Kidney (tissue), 14 donors: Measurements from ENCODE around the gene LSM7. TPM values are rescaled to one million over a fixed set of nuclear protein-coding genes. Genes with fewer than 3 reads are reported as not detected.

Experiments
- DNase-seq, 5 donors: peaks; one replicate each; pipeline ENCODE4 v3.0.0-alpha.2; 2013 to 2020
- FAIRE-seq: peaks from 2 replicates; lab custom pipeline; 2012; peaks lifted over from hg19 to GRCh38; lab: Jason Lieb, UNC
- H3K27ac ChIP-seq, 2 donors: one replicate each; pipeline ENCODE4 v1.7.0; 2013; ENCODE audit warnings: low read depth in 2 of 2, low read length in 2 of 2, inconsistent platforms in 1 of 2
- H3K27me3 ChIP-seq: one replicate; pipeline ENCODE4 v1.7.1; 2013; ENCODE audit warnings: low read length, inconsistent platforms; ENCODE audit not compliant: control insufficient read depth, insufficient read depth
- H3K36me3 ChIP-seq, 3 donors: one replicate each; pipeline versions ENCODE4 v1.7.0 to v1.7.1; 2013; ENCODE audit warnings: low read length in 3 of 3, control low read depth in 1 of 3, inconsistent platforms in 1 of 3; ENCODE audit not compliant: insufficient read depth in 3 of 3, control insufficient read depth in 2 of 3
- H3K4me1 ChIP-seq, 3 donors: one replicate each; pipeline versions ENCODE4 v1.7.0 to v1.7.1; 2013; ENCODE audit warnings: low read length in 3 of 3, inconsistent platforms in 1 of 3, low read depth in 1 of 3; ENCODE audit not compliant: control insufficient read depth in 2 of 3, insufficient read depth in 2 of 3
- H3K4me3 ChIP-seq, 3 donors: one replicate each; pipeline versions ENCODE4 v1.7.0 to v1.8.1; 2013; ENCODE audit warnings: low read length in 3 of 3, control low read depth in 1 of 3, inconsistent platforms in 1 of 3
- H3K9ac ChIP-seq, 3 donors: one replicate each; pipeline versions ENCODE4 v1.7.0 to v1.7.1; 2013; ENCODE audit warnings: low read length in 3 of 3, control low read depth in 1 of 3, inconsistent platforms in 1 of 3
- H3K9me3 ChIP-seq, 3 donors: one replicate each; pipeline versions ENCODE4 v1.7.0 to v1.7.1; 2013; ENCODE audit warnings: low read length in 3 of 3, control low read depth in 1 of 3, inconsistent platforms in 1 of 3; ENCODE audit not compliant: control insufficient read depth in 2 of 3, insufficient read depth in 1 of 3
- CTCF ChIP-seq: IDR thresholded peaks from 3 replicates; pipeline ENCODE4 v1.5.1; 2012; ENCODE audit warnings: mild to moderate bottlenecking, moderate library complexity, borderline replicate concordance; ENCODE audit not compliant: insufficient read depth; ENCODE audit errors: extremely low read depth
- intact Hi-C: fragments of 100-400 bp; cut with DNase I; formaldehyde crosslinking; loops from one replicate; pipeline ENCODE4 v1.11.1; 2022
- polyA plus RNA-seq: library from polyadenylated mRNA; stranded (reverse); fragments of 350-450 nt; fragmentation: Illumina TruSeq; extraction: RNeasy Lipid Tissue Mini Kit (QIAGEN cat#74804); gene quantifications from one replicate; pipeline ENCODE4 v1.2.3, GENCODE V29; 2014; ENCODE audit warnings: low read depth, low replicate concordance; ENCODE audit not compliant: insufficient read depth
- total RNA-seq: library from RNA; stranded (reverse); fragmentation: NEBNext Ultra II Directional; extraction: Animal tissue kit (Norgen Biotek cat#: 25700); gene quantifications from one replicate; pipeline ENCODE4 v1.2.1, GENCODE V29; 2021
- donor health status: control.
- donor health status: control.
- donor health status: control.
- donor health status: control.
- donor health status: control.
- donor health status: DM: yes; HTN: yes; CAD: no.
- donor health status: Normal renal cell carcinoma (clear cell type).

Gene LSM7
- total and polyA plus RNA-seq, 2 donors from 2014 or later = 54.0 to 160 TPM

DNA sequence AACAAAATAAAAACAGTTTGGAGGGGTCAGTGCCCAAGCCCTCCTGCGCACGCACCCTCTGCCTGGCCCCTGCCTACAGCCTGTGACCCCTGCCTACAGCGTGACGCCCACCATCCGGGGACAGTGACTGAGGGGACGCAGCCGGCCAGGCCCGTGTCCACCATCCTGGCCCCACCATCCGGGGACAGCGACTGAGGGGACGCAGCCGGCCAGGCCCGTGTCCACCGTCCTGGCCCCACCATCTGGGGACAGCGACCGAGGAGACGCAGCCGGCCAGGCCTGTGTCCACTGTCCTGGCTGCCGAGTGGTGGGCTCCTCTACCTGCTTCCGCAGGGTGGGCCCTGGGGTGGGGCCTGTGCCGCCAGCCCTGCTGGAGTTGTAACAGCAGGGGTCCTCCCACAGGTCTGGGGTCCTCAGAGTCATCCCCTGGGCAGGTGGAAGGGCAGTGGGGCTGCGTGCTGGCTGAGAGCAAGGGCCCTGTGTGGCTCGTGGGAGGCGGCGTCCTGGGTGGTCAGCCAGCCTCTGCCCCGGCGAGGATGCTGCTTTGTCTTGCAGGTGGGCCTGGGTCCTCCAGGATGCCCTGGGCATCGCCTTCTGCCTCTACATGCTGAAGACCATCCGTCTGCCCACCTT lies 14.4 kb upstream of the LSM7 start:
- FAIRE-seq = no peak
- no peaks in the 10 kb centered on the region for H3K27me3 ChIP-seq
- no peak for TF ChIP-seq CTCF
- H3K4me3 ChIP-seq = no peak overlapping the region
- intact Hi-C loops = no loop called here
- H3K9ac ChIP-seq = no peak overlapping the region
- H3K4me1 ChIP-seq = no peaks in the 10 kb centered on the region
- no peak overlapping the region for H3K27ac ChIP-seq
- H3K9me3 ChIP-seq = no peaks in the 10 kb centered on the region
- H3K36me3 ChIP-seq = peaks cover 0 to 9% (median 0%) of the 10 kb centered on the region in 3 donors
- peak in 1 of 5 donors; percentile 64 for DNase-seq

- Histone ChIP-seq H3K4me1 (no peaks in the 10 kb centered on the region), H3K27ac (no peak overlapping the region), H3K4me3 (no peak overlapping the region), H3K36me3 (peaks cover 0 to 9% (median 0%) of the 10 kb centered on the region in 3 donors), H3K9ac (no peak overlapping the region), H3K9me3 (no peaks in the 10 kb centered on the region), H3K27me3 (no peaks in the 10 kb centered on the region)
- intact Hi-C loops = no loop called here
- no peak for TF ChIP-seq CTCF
- FAIRE-seq = no peak
- peak in 1 of 5 donors; percentile 57 for DNase-seq
Measured at GRCh38 chr19:2341982-2342381, 13.6 kb upstream of the LSM7 start.

DNA sequence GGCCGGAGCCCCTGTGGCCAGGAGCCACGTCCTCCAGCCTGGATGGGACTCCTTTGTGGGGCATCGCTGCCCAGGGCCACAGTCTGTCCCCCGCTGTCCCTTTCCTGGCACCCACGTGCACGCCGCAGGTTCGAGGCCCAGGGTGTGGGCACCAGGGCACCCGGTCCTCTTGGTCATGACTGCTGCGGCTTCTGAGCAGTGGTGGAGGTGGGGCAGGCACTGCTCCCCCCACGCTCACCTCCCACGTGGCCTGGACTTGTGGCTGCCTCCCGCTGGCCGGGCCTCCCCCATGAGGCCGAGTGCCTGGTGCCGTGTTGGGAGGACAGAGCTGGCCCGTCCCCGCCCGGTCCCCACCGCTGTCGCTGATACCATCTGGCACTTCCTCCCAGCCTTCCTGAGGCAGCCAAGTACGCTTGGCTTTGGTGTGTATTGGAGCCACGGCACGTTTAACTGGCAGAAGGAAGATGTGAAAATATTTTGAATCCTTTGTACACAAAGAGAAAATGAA lies 12.9 kb upstream of the LSM7 start:
- DNase-seq (peak in 1 of 5 donors; percentile 63), FAIRE-seq (no peak)
- Histone ChIP-seq H3K9me3 (no peaks in the 10 kb centered on the region), H3K27me3 (no peaks in the 10 kb centered on the region), H3K36me3 (peaks cover 0 to 9% (median 2%) of the 10 kb centered on the region in 3 donors), H3K9ac (no peak overlapping the region), H3K27ac (no peak overlapping the region), H3K4me3 (no peak overlapping the region), H3K4me1 (no peaks in the 10 kb centered on the region)
- no peak for TF ChIP-seq CTCF
- intact Hi-C loops = no loop called here
